Endothelial cell of umbilical vein (primary cell): ENCODE measurements around the gene PLD4. TPM values are rescaled to one million over a fixed set of nuclear protein-coding genes. Genes with fewer than 3 reads are reported as not detected.

Experiments
- BruUV-seq: library from RNA; stranded (reverse); fragments of 400-500 nt; replicated peaks from 2 replicates; lab custom pipeline; 2021; lab: Mats Ljungman, UMichigan
- CTCF ChIA-PET: fragments of 300-600, 350-600 bp; sonication (Branson Sonifier 250); formaldehyde crosslinking; loops from one replicate; lab custom pipeline; 2021; ENCODE audit warnings: antibody characterized with exemption, inconsistent platforms; lab: Charles Lee
- POLR2A ChIA-PET: fragments of 300-600, 350-600 bp; sonication (Branson Sonifier 250); formaldehyde crosslinking; loops from one replicate; lab custom pipeline; 2021; ENCODE audit warnings: antibody characterized with exemption, inconsistent platforms; lab: Charles Lee
- DNase-seq: peaks from one replicate; pipeline ENCODE4 v3.0.0-alpha.2; 2011; ENCODE audit warnings: low read depth, low spot score
- FAIRE-seq: peaks from 2 replicates; lab custom pipeline; 2011; peaks lifted over from hg19 to GRCh38; lab: Jason Lieb, UNC
- H2AFZ ChIP-seq: 2 replicates; pipeline ENCODE4 v1.6.0; 2012; ENCODE audit warnings: low read depth, low read length, control low read depth, inconsistent platforms
- H3K27ac ChIP-seq: 2 replicates; pipeline ENCODE4 v1.5.1; 2011; ENCODE audit warnings: low read depth, mild to moderate bottlenecking, control low read depth, low read length, moderate library complexity; ENCODE audit not compliant: insufficient read depth
- H3K27me3 ChIP-seq, 2 experiments: 2 replicates each; pipeline versions ENCODE4 v1.6.0 to v1.6.1; 2011; ENCODE audit warnings: low read length in 2 of 2, mixed read lengths in 1 of 2; ENCODE audit not compliant: control insufficient read depth in 2 of 2, insufficient read depth in 2 of 2
- H3K36me3 ChIP-seq, 2 experiments: 2 replicates in 1 of 2; 3 replicates in 1 of 2; pipeline ENCODE4 v1.5.1; 2011; ENCODE audit warnings: low read length in 2 of 2, mild to moderate bottlenecking in 1 of 2, moderate library complexity in 1 of 2; ENCODE audit not compliant: control insufficient read depth in 2 of 2, insufficient read depth in 2 of 2; ENCODE audit errors: extremely low read depth in 1 of 2
- H3K4me1 ChIP-seq: 3 replicates; pipeline ENCODE4 v1.5.1; 2011; ENCODE audit warnings: mild to moderate bottlenecking, low read length; ENCODE audit not compliant: control insufficient read depth, insufficient read depth; ENCODE audit errors: extremely low read depth
- H3K4me2 ChIP-seq: 2 replicates; pipeline ENCODE4 v1.6.1; 2011; ENCODE audit warnings: low read length, control low read depth, mixed read lengths; ENCODE audit not compliant: insufficient read depth
- H3K4me3 ChIP-seq, 3 experiments: fragments of 200-600 bp in 1 of 3; sonication (generic), shearing (Covaris generic) in 1 of 3; replicated peaks in 1 of 3; 2 replicates each; pipeline ENCODE4 v1.5.1; 2011 to 2016; ENCODE audit warnings: control low read depth in 3 of 3, low read length in 3 of 3, mild to moderate bottlenecking in 2 of 3, inconsistent platforms in 1 of 3, low read depth in 1 of 3, moderate library complexity in 1 of 3; ENCODE audit not compliant: insufficient read depth in 1 of 3
- H3K79me2 ChIP-seq: 2 replicates; pipeline ENCODE4 v1.6.0; 2012; ENCODE audit warnings: low read length, inconsistent platforms; ENCODE audit not compliant: control insufficient read depth, insufficient read depth
- H3K9ac ChIP-seq: replicated peaks from 2 replicates; pipeline ENCODE3; 2011; ENCODE audit warnings: low read length, control low read depth; ENCODE audit not compliant: insufficient read depth; ENCODE audit errors: extremely low read depth
- H3K9me1 ChIP-seq: replicated peaks from 3 replicates; pipeline ENCODE4 v1.6.0; 2011; ENCODE audit warnings: mild to moderate bottlenecking, low read length; ENCODE audit not compliant: control insufficient read depth, insufficient read depth; ENCODE audit errors: extremely low read depth
- H3K9me3 ChIP-seq: replicated peaks from 2 replicates; pipeline ENCODE4 v1.5.1; 2012; ENCODE audit warnings: low read length, inconsistent platforms; ENCODE audit not compliant: control insufficient read depth, insufficient read depth
- H4K20me1 ChIP-seq: replicated peaks from 2 replicates; pipeline ENCODE3; 2011; ENCODE audit warnings: mild to moderate bottlenecking, low read length; ENCODE audit not compliant: control insufficient read depth, insufficient read depth; ENCODE audit errors: extremely low read depth
- CTCF ChIP-seq, 2 donors: IDR thresholded peaks; 1 replicate in 1 of 2; 2 replicates in 1 of 2; pipeline ENCODE4 v1.5.1; 2011; ENCODE audit warnings: low read length in 2 of 2, mild to moderate bottlenecking in 2 of 2, moderate library complexity in 2 of 2, control low read depth in 1 of 2, inconsistent platforms in 1 of 2, low read depth in 1 of 2; ENCODE audit not compliant: insufficient read depth in 1 of 2; ENCODE audit errors: extremely low read depth in 1 of 2
- GATA2 ChIP-seq: IDR thresholded peaks from 2 replicates; pipeline ENCODE4 v1.7.0; 2011; ENCODE audit warnings: low read depth, mild to moderate bottlenecking, moderate library complexity, mixed read lengths, low read length; ENCODE audit not compliant: insufficient read length, insufficient read depth
- JUN ChIP-seq: IDR thresholded peaks from 2 replicates; pipeline ENCODE4 v1.6.1; 2011; ENCODE audit warnings: borderline replicate concordance, low read depth; ENCODE audit not compliant: insufficient read length, insufficient read depth
- MYC ChIP-seq: IDR thresholded peaks from one replicate; pipeline ENCODE4 v1.6.1; 2011; ENCODE audit warnings: mild to moderate bottlenecking, low read depth, low read length
- POLR2AphosphoS5 ChIP-seq: IDR thresholded peaks from 2 replicates; pipeline ENCODE4 v1.6.1; 2012; ENCODE audit warnings: low read depth, mild to moderate bottlenecking, control low read depth, low read length, moderate library complexity; ENCODE audit not compliant: insufficient read depth
- dilution Hi-C: fragments of 300-500 bp; cut with MboI; formaldehyde crosslinking; loops from one replicate; pipeline ENCODE4 v1.15.0; 2019; ENCODE audit warnings: low sequenced_read_pairs; ENCODE audit not compliant: extremely low pct_ligation_motif_present
- intact Hi-C: fragments of 100-400 bp; cut with micrococcal nuclease; formaldehyde crosslinking; loops from one replicate; pipeline ENCODE4 v1.10.0; 2022
- polyA plus RNA-seq, 4 experiments: library from polyadenylated mRNA; depleted of rRNA in 3 of 4; stranded (reverse) in 3 of 4; unstranded in 1 of 4; fragments of >200 nt; gene quantifications; 2 replicates each; pipeline versions ENCODE4 v1.2.1 to v1.2.3, GENCODE V29; 2011 to 2012; ENCODE audit warnings: missing spikeins in 1 of 4
- total RNA-seq: library from RNA; stranded (reverse); gene quantifications from 2 replicates; pipeline ENCODE4 v1.2.3, GENCODE V29; 2021

PLD4 gene
- total and polyA plus RNA-seq, 2 donors (not counting 3 experiments of a cell fraction or from before 2014, with no cell fraction given), result 0.01 to 0.11 TPM

GRCh38 chr14:104957146-104958113 is 32.8 kb downstream of the PLD4 start:
- Histone ChIP-seq H2AFZ (no peak overlapping the region), H3K4me2 (no peak overlapping the region), H3K79me2 (peaks cover 11% of the 10 kb centered on the region), H3K9ac (no peak overlapping the region), H3K4me3 (no peak overlapping the region), H3K36me3 (peaks cover 5 to 42% of the 10 kb centered on the region in 2 experiments), H3K9me3 (no peaks in the 10 kb centered on the region), H3K27ac (no peak overlapping the region), H3K9me1 (no peaks in the 10 kb centered on the region), H4K20me1 (no peaks in the 10 kb centered on the region), H3K4me1 (no peaks in the 10 kb centered on the region), H3K27me3 (no peaks in the 10 kb centered on the region)
- FAIRE-seq, result no peak
- CTCF ChIA-PET, result no interaction called here
- DNase-seq, result no peak
- BruUV-seq, result no TSS peak
- POLR2A ChIA-PET, result no interaction called here
- dilution Hi-C loops (no loop called here), intact Hi-C loops (loop anchor here (1.0 kb wide), 1 partner anchor 10 kb away; no protein-coding TSS in a partner anchor)
- TF ChIP-seq POLR2AphosphoS5 (no peak), JUN (no peak), MYC (no peak), GATA2 (no peak), CTCF (IDR thresholded peaks at IDR 0.05; ENCODE audit: extremely low read depth in 1 of 2, insufficient read depth in 1 of 2, low read depth in 1 of 2, low read length in 2 of 2) (no peak)
